Gastrocnemius medialis (tissue), 4 donors: ENCODE results near the gene TMEM247.

Experiments used
- CTCF ChIP-seq, 5 experiments: fragments of 450-650 bp in 3 of 5; fragments of 200-600 bp in 2 of 5; sonication (generic) in 2 of 5; IDR thresholded peaks in 4 of 5; conservative IDR thresholded peaks in 1 of 5; 1 replicate in 4 of 5; 2 replicates in 1 of 5; pipeline ENCODE4 v1.5.1; 2016 to 2019; ENCODE audit warnings: antibody characterized with exemption in 5 of 5, mild to moderate bottlenecking in 3 of 5, moderate library complexity in 3 of 5
- POLR2A ChIP-seq, 2 donors: fragments of 450-650 bp; IDR thresholded peaks; one replicate each; pipeline ENCODE4 v1.6.1; 2017; ENCODE audit warnings: antibody characterized with exemption in 2 of 2, mild to moderate bottlenecking in 2 of 2, moderate library complexity in 2 of 2

- TF ChIP-seq CTCF (IDR thresholded peaks at IDR 0.05 in 4 of 5, conservative IDR thresholded peaks at IDR 0.05 in 1 of 5) (no peak), POLR2A (IDR thresholded peaks at IDR 0.05) (no peak)
Observed at GRCh38 chr2:46448641-46449040, 30.7 kb upstream of the TMEM247 start.
